HL-60 (cell line): ENCODE data around the gene CRTC1.

Experiments used
- GABPA ChIP-seq: IDR thresholded peaks from 2 replicates; pipeline ENCODE4 v1.6.1; 2012; ENCODE audit warnings: low read depth
- POLR2AphosphoS5 ChIP-seq: IDR thresholded peaks from 2 replicates; pipeline ENCODE4 v1.6.1; 2012; ENCODE audit warnings: low read depth
- TF ChIP-seq, protein P1 (sequence below): IDR thresholded peaks from 2 replicates; pipeline ENCODE4 v1.6.1; 2012; ENCODE audit warnings: low read depth; ENCODE audit not compliant: insufficient replicate concordance
- TF ChIP-seq, protein P2 (sequence below): IDR thresholded peaks from one replicate; pipeline ENCODE4 v1.5.1; 2011; ENCODE audit warnings: low read length, control low read depth, inconsistent platforms; ENCODE audit not compliant: insufficient read depth

DNA sequence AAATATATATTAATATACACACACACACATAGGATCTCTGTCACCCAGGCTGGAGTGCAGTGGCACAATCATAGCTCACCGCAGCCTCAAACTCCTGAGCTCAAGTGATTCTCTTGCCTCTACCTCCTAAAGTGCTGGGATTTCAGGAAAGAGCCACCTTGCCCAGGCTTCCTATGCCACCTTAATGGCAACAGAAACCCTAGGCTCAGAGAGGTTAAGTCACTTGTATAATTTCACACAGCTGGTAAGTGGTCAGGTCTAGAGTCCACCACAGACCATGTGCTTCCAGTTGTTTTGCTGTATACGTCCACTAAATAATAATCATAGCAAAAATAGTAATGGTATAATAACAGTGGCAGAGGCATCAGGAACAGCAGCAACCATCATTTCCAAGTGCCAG is 147.0 kb downstream of the CRTC1 start:
- no peak for TF ChIP-seq POLR2AphosphoS5
- TF ChIP-seq, protein P1, sequence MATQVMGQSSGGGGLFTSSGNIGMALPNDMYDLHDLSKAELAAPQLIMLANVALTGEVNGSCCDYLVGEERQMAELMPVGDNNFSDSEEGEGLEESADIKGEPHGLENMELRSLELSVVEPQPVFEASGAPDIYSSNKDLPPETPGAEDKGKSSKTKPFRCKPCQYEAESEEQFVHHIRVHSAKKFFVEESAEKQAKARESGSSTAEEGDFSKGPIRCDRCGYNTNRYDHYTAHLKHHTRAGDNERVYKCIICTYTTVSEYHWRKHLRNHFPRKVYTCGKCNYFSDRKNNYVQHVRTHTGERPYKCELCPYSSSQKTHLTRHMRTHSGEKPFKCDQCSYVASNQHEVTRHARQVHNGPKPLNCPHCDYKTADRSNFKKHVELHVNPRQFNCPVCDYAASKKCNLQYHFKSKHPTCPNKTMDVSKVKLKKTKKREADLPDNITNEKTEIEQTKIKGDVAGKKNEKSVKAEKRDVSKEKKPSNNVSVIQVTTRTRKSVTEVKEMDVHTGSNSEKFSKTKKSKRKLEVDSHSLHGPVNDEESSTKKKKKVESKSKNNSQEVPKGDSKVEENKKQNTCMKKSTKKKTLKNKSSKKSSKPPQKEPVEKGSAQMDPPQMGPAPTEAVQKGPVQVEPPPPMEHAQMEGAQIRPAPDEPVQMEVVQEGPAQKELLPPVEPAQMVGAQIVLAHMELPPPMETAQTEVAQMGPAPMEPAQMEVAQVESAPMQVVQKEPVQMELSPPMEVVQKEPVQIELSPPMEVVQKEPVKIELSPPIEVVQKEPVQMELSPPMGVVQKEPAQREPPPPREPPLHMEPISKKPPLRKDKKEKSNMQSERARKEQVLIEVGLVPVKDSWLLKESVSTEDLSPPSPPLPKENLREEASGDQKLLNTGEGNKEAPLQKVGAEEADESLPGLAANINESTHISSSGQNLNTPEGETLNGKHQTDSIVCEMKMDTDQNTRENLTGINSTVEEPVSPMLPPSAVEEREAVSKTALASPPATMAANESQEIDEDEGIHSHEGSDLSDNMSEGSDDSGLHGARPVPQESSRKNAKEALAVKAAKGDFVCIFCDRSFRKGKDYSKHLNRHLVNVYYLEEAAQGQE, result no peak
- no peak for TF ChIP-seq GABPA
- TF ChIP-seq, protein P2, sequence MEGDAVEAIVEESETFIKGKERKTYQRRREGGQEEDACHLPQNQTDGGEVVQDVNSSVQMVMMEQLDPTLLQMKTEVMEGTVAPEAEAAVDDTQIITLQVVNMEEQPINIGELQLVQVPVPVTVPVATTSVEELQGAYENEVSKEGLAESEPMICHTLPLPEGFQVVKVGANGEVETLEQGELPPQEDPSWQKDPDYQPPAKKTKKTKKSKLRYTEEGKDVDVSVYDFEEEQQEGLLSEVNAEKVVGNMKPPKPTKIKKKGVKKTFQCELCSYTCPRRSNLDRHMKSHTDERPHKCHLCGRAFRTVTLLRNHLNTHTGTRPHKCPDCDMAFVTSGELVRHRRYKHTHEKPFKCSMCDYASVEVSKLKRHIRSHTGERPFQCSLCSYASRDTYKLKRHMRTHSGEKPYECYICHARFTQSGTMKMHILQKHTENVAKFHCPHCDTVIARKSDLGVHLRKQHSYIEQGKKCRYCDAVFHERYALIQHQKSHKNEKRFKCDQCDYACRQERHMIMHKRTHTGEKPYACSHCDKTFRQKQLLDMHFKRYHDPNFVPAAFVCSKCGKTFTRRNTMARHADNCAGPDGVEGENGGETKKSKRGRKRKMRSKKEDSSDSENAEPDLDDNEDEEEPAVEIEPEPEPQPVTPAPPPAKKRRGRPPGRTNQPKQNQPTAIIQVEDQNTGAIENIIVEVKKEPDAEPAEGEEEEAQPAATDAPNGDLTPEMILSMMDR, result no peak
